Lower leg skin (tissue), 3 donors: ENCODE measurements around the gene MTOR.

Experiments used
- POLR2A ChIP-seq, 2 donors: fragments of 450-650 bp; IDR thresholded peaks; one replicate each; pipeline ENCODE4 v1.6.1; 2016 to 2017; ENCODE audit warnings: antibody characterized with exemption in 2 of 2, mild to moderate bottlenecking in 1 of 2, moderate library complexity in 1 of 2
- TF ChIP-seq, protein P1 (sequence below), 3 donors: fragments of 450-650 bp; IDR thresholded peaks; one replicate each; pipeline ENCODE4 v1.5.1; 2016; ENCODE audit warnings: antibody characterized with exemption in 3 of 3, mild to moderate bottlenecking in 3 of 3, moderate library complexity in 2 of 3

DNA sequence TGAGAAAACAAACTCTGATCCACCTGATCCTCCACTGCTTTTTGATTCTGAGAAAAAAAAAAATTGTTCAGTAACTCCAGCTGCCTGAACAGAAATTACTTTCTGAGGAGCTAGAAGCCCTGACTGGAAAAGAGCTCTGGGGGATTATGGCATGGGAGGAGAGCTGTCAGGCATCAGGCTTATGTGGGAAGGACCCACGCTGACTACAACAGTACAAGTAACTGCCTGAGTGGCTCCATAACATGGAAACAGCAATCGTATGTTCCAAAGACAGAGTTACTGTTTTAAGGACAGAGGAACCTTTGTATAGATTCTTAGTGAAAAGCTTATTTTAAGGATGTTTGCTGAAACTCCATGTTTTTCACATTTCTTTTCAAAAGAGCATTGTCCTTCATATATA, 74.4 kb downstream of the MTOR start:
- TF ChIP-seq POLR2A (IDR thresholded peaks at IDR 0.05): no peak
- TF ChIP-seq, protein P1, sequence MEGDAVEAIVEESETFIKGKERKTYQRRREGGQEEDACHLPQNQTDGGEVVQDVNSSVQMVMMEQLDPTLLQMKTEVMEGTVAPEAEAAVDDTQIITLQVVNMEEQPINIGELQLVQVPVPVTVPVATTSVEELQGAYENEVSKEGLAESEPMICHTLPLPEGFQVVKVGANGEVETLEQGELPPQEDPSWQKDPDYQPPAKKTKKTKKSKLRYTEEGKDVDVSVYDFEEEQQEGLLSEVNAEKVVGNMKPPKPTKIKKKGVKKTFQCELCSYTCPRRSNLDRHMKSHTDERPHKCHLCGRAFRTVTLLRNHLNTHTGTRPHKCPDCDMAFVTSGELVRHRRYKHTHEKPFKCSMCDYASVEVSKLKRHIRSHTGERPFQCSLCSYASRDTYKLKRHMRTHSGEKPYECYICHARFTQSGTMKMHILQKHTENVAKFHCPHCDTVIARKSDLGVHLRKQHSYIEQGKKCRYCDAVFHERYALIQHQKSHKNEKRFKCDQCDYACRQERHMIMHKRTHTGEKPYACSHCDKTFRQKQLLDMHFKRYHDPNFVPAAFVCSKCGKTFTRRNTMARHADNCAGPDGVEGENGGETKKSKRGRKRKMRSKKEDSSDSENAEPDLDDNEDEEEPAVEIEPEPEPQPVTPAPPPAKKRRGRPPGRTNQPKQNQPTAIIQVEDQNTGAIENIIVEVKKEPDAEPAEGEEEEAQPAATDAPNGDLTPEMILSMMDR (IDR thresholded peaks at IDR 0.05): no peak
